Measurements from ENCODE around the gene TBCC. TPM values are rescaled to one million over a fixed set of nuclear protein-coding genes. Genes with fewer than 3 reads are reported as not detected.
A peak's percentile ranks its signal among the peaks of the same experiment; 100 is the strongest.

The TBCC gene, protein sequence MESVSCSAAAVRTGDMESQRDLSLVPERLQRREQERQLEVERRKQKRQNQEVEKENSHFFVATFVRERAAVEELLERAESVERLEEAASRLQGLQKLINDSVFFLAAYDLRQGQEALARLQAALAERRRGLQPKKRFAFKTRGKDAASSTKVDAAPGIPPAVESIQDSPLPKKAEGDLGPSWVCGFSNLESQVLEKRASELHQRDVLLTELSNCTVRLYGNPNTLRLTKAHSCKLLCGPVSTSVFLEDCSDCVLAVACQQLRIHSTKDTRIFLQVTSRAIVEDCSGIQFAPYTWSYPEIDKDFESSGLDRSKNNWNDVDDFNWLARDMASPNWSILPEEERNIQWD
- total RNA-seq, result 10 to 100 TPM; 10.4 to 21.7 (median 15.4) TPM
- 10 to 100 TPM; 16.9 to 19.7 TPM for polyA plus RNA-seq
- long read RNA-seq, donor 1, transcript TBCC-201 (1 exons, 1,616 nt), result major isoform, 23 of 23 reads
- long read RNA-seq, donor 1, partial matches to known transcripts, result 0 of 23 reads
- long read RNA-seq, donor 1, other reads (novel, unspliced or antisense), result 0 of 23 reads
- long read RNA-seq, donor 2, transcript TBCC-201 (1 exons, 1,616 nt), result major isoform, 107 of 107 reads
- long read RNA-seq, donor 2, partial matches to known transcripts, result 0 of 107 reads
- long read RNA-seq, donor 2, other reads (novel, unspliced or antisense), result 0 of 107 reads
- long read RNA-seq, donor 3, transcript TBCC-201 (1 exons, 1,616 nt), result major isoform, 20 of 20 reads
- long read RNA-seq, donor 3, partial matches to known transcripts, result 0 of 20 reads
- long read RNA-seq, donor 3, other reads (novel, unspliced or antisense), result 0 of 20 reads

- Histone ChIP-seq H3K36me3 (peaks cover 0 to 3% (median 0%) of the 10 kb centered on the region in 9 donors), H3K9me3 (no peaks in the 10 kb centered on the region), H3K27me3 (no peaks in the 10 kb centered on the region), H3K27ac (peak within 1 kb of the TSS; percentile 85 to 97 (median 94)), H3K4me3 (peak within 1 kb of the TSS; percentile 75 to 99 (median 96)), H3K4me1 (peaks cover 0 to 37% (median 24%) of the 10 kb centered on the region in 12 donors)
- intact Hi-C loops (cut with DNase I), result loop anchor here (1.0 to 5.0 kb wide), 9 partner anchors 19 to 133 kb away; partner anchors contain the start of genes BICRAL (in 8 of the 10) and RPL7L1 (in 4 of the 10)
- peak; percentile 79 to 93 for TF ChIP-seq POLR2A (IDR thresholded peaks at IDR 0.05)
- TF ChIP-seq, protein P1, sequence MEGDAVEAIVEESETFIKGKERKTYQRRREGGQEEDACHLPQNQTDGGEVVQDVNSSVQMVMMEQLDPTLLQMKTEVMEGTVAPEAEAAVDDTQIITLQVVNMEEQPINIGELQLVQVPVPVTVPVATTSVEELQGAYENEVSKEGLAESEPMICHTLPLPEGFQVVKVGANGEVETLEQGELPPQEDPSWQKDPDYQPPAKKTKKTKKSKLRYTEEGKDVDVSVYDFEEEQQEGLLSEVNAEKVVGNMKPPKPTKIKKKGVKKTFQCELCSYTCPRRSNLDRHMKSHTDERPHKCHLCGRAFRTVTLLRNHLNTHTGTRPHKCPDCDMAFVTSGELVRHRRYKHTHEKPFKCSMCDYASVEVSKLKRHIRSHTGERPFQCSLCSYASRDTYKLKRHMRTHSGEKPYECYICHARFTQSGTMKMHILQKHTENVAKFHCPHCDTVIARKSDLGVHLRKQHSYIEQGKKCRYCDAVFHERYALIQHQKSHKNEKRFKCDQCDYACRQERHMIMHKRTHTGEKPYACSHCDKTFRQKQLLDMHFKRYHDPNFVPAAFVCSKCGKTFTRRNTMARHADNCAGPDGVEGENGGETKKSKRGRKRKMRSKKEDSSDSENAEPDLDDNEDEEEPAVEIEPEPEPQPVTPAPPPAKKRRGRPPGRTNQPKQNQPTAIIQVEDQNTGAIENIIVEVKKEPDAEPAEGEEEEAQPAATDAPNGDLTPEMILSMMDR (IDR thresholded peaks at IDR 0.05), result no peak
- ATAC-seq (peak; percentile 94 to 96 (median 95)), DNase-seq (peak; percentile 96 to 97 (median 97))
- 0 to 1% (median 0%) methylated on average over 45 to 57 of the region's 57 CpGs for WGBS, 4 donors
These were observed at the start of gene TBCC for GRCh38 chr6:42745640-42746462. Gene TBCC (minus strand): TSS chr6:42746103. CDS start chr6:42746073, 30 bp downstream.

- TF ChIP-seq, protein P1 (IDR thresholded peaks at IDR 0.05), result no peak
- TF ChIP-seq POLR2A (IDR thresholded peaks at IDR 0.05), result no peak
- Histone ChIP-seq H3K27ac (no peak overlapping the region), H3K4me3 (no peak overlapping the region), H3K9me3 (no peaks in the 10 kb centered on the region), H3K36me3 (peaks cover 0 to 3% (median 0%) of the 10 kb centered on the region in 9 donors), H3K4me1 (peaks cover 0 to 18% (median 9%) of the 10 kb centered on the region in 12 donors), H3K27me3 (no peaks in the 10 kb centered on the region)
- intact Hi-C loops (cut with DNase I), result loop anchor here in 1 of 10 donors (10.0 kb wide), 1 partner anchor 59 kb away; no protein-coding TSS in a partner anchor
- WGBS, 4 donors, result 96 to 100% (median 98%) methylated on average over 1 of the region's 1 CpG
- ATAC-seq, result no peak
- DNase-seq, result no peak
These were observed 49.7 kb upstream of the TBCC start for GRCh38 chr6:42795651-42796050.

- H3K27ac ChIP-seq, result no peak overlapping the region
- intact Hi-C loops (cut with DNase I), result loop anchor here in 1 of 10 donors (10.0 kb wide), 1 partner anchor 63 kb away; no protein-coding TSS in a partner anchor
- TF ChIP-seq, protein P1 (IDR thresholded peaks at IDR 0.05), result no peak
- TF ChIP-seq POLR2A (IDR thresholded peaks at IDR 0.05), result no peak
- ATAC-seq, result peak in 2 of 4 donors; percentile 25 to 39
- DNase-seq, result no peak
- H3K4me3 ChIP-seq, result no peak overlapping the region
- H3K27me3 ChIP-seq, result no peaks in the 10 kb centered on the region
- 89 to 94% (median 92%) methylated on average over 3 of the region's 3 CpGs for WGBS, 4 donors
- peaks cover 0 to 46% (median 35%) of the 10 kb centered on the region in 12 donors for H3K4me1 ChIP-seq
- peaks cover 0 to 6% (median 0%) of the 10 kb centered on the region in 9 donors for H3K36me3 ChIP-seq
- no peaks in the 10 kb centered on the region for H3K9me3 ChIP-seq
These were observed 45.9 kb upstream of the TBCC start for GRCh38 chr6:42791706-42792320.

Measured in heart left ventricle (tissue), 16 donors.